Activated T-helper 1 cell treated with anti-CD3 and anti-CD28 coated beads, Interleukin-12 subunit alpha, Interleukin-12 subunit beta, Interleukin-2, Interleukin-4 antibody, amounts not matched to agents 30 ng/mL and 10 ng/mL and 1 ng/mL, durations not matched to agents 14 hours and 24 hours and 36 hours (primary cell): Measurements from ENCODE around the gene GPC3. TPM values are rescaled to one million over a fixed set of nuclear protein-coding genes. Genes with fewer than 3 reads are reported as not detected.
"Not testable (repeated sequence)": the region's sequence is repeated elsewhere in the genome, so short reads cannot be mapped to it uniquely, and the experiment has no call there.

Source experiments
- DNase-seq: peaks from one replicate; pipeline ENCODE4 v3.0.0; 2021; ENCODE audit warnings: low spot score
- H3K27ac Mint-ChIP-seq: one replicate; pipeline ENCODE4 v1.8.0; 2021; ENCODE audit warnings: mild to moderate bottlenecking, mixed read lengths
- H3K27me3 Mint-ChIP-seq: one replicate; pipeline ENCODE4 v1.8.0; 2022; ENCODE audit warnings: mild to moderate bottlenecking, moderate library complexity, mixed read lengths; ENCODE audit not compliant: insufficient read depth
- H3K36me3 Mint-ChIP-seq: one replicate; pipeline ENCODE4 v1.8.0; 2021; ENCODE audit warnings: low read depth, mixed read lengths
- H3K4me1 Mint-ChIP-seq: one replicate; pipeline ENCODE4 v1.8.0; 2021; ENCODE audit warnings: low read depth, mixed read lengths
- H3K4me3 Mint-ChIP-seq: one replicate; pipeline ENCODE4 v1.8.0; 2021; ENCODE audit warnings: mild to moderate bottlenecking, moderate library complexity, mixed read lengths
- H3K9me3 Mint-ChIP-seq: one replicate; pipeline ENCODE4 v1.8.0; 2021; ENCODE audit warnings: mixed read lengths
- intact Hi-C: fragments of 100-400 bp; cut with micrococcal nuclease; formaldehyde crosslinking; loops from one replicate; pipeline ENCODE4 v1.15.1; 2024
- total RNA-seq: library from RNA; stranded (reverse); gene quantifications from 2 replicates; pipeline ENCODE4 v1.2.3, GENCODE V29; 2022

Gene GPC3
- total RNA-seq, 1 donor from 2014 or later = 0.39 TPM

DNA sequence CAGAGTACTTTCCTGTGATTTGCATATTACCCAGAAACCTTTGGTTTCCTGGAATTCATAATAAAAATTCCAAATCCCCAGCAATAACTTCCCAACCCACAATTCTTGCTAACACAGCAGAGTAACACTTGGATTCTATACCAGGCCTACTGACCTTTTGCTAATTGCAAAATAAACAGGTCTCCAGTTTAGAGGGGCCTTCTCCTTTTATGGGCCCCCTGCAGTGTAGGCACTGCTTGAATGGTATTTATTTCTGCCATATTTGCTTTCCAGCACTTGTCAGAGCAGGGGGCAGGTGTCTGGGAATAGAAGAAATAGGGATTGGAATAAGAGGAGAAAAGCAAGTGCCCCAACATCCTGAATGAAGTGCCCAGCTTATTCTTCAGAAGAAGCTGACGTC, 25.3 kb upstream of the GPC3 start:
- H3K27me3 Mint-ChIP-seq = peaks cover 4% of the 10 kb centered on the region
- H3K4me3 Mint-ChIP-seq = no peak overlapping the region
- intact Hi-C loops = no loop called here
- no peak for DNase-seq
- no peak overlapping the region for H3K27ac Mint-ChIP-seq
- H3K36me3 Mint-ChIP-seq = no peaks in the 10 kb centered on the region
- no peaks in the 10 kb centered on the region for H3K9me3 Mint-ChIP-seq
- no peaks in the 10 kb centered on the region for H3K4me1 Mint-ChIP-seq

DNA sequence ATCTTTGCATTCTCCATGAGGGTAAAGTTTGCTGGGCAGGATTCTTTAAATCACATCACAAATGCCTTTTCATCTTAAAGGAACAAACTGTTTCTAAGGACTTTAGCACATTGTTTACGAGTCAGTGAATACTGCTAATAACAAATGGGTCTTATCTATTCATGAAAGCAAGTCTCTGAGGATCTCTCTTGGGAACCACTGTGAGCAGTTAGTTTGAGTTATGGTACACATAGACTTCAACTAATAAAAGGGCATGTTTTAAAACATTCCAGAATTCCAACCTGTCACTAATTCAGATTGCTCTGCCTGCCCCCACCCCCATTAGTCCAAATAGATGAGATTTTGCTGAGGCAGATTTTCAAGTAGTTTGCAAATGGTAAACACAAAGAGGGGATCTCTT, 22.3 kb upstream of the GPC3 start:
- intact Hi-C loops = no loop called here
- Mint-ChIP-seq H3K36me3 (no peaks in the 10 kb centered on the region), H3K4me3 (no peak overlapping the region), H3K27ac (no peak overlapping the region), H3K4me1 (no peaks in the 10 kb centered on the region), H3K27me3 (peaks cover 4% of the 10 kb centered on the region), H3K9me3 (no peaks in the 10 kb centered on the region)
- no peak for DNase-seq

DNA sequence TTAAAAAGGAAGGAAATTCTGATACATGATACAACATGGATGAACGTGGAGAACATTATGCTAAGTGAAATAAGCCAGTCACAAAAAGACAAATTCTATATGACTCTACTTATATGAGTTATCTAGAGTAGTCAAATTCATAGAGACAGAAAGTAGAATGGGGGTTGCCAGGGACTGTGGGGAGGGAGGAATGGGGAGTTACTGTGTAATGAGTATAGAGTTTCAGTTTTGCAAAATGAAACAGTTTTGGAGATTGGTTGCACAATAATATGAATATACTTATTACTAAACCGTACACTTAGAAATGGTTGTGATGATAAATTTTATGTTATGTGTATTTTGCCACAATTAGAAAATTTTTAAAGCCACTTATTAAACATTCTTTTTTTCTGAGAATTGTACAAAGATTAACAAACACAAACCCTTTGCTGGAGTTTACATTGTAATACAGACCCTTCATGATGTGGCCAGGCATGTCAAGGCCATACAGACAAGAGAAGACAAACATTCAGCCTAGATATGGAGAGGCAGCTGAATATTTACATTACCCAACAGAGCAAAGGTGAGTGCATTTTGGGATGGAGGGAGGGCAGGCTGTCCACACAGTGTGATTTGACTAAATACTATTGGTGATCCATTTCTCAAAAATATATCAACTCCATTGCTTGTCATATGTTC, 21.2 kb upstream of the GPC3 start:
- Mint-ChIP-seq H3K4me1 (no peaks in the 10 kb centered on the region), H3K27ac (no peak overlapping the region), H3K36me3 (no peaks in the 10 kb centered on the region), H3K9me3 (no peaks in the 10 kb centered on the region), H3K27me3 (peaks cover 4% of the 10 kb centered on the region), H3K4me3 (no peak overlapping the region)
- intact Hi-C loops = no loop called here
- no peak for DNase-seq

DNA sequence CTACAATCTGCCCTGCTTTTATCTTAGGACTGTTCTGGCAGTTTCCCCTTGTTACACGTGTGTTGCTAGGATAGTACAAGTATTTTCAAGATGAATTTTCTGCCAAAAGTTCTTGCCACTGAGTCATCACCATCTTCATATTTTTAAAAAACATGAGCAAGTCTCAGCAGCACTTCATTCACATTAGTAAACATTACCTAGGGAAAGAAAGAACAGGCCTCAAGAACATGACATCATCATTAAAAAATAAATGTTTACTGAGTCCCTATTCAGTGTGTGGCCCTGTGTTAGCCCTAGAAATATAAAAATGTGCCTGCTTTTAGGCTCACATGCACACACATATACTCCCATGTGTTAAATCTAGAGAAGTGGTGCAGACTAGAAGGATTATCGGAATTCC, 18.7 kb upstream of the GPC3 start:
- intact Hi-C loops = no loop called here
- H3K4me1 Mint-ChIP-seq = no peaks in the 10 kb centered on the region
- peaks cover 4% of the 10 kb centered on the region for H3K27me3 Mint-ChIP-seq
- no peaks in the 10 kb centered on the region for H3K36me3 Mint-ChIP-seq
- no peak overlapping the region for H3K27ac Mint-ChIP-seq
- DNase-seq = no peak
- H3K4me3 Mint-ChIP-seq = no peak overlapping the region
- no peaks in the 10 kb centered on the region for H3K9me3 Mint-ChIP-seq

DNA sequence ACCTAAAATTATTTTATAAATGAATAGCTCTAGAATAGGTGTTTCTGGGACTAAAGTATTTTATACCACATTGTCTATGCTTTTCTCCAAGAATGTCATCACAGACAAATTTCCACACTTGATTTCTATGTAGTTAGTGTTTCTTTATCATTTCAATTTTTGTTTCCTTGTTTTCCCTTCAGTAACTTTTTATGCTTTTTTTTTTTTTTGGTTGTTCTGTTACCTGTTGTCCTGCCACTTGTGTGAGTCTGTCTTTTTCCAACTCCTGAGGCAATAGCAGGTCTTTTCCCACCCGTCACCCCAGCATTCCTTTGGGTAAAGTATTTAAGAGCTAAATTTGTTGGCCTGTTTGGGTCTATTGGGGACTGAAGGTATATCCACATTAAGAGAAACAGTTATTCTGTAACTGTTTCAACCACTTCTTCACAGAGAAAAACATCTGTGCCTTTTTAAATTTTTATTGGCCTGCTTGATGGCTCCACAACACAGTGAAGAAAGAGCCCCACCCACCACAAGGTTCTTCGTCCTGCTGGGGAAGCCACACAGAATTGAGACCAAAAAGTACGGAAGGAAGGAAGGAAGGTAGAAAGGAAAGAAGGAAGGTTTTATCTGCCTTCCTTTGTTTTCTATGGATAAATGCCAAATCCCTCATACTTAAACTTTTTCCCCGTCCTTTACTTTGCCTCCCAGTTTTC, 17.7 kb upstream of the GPC3 start:
- no peaks in the 10 kb centered on the region for H3K4me1 Mint-ChIP-seq
- DNase-seq = no peak

DNA sequence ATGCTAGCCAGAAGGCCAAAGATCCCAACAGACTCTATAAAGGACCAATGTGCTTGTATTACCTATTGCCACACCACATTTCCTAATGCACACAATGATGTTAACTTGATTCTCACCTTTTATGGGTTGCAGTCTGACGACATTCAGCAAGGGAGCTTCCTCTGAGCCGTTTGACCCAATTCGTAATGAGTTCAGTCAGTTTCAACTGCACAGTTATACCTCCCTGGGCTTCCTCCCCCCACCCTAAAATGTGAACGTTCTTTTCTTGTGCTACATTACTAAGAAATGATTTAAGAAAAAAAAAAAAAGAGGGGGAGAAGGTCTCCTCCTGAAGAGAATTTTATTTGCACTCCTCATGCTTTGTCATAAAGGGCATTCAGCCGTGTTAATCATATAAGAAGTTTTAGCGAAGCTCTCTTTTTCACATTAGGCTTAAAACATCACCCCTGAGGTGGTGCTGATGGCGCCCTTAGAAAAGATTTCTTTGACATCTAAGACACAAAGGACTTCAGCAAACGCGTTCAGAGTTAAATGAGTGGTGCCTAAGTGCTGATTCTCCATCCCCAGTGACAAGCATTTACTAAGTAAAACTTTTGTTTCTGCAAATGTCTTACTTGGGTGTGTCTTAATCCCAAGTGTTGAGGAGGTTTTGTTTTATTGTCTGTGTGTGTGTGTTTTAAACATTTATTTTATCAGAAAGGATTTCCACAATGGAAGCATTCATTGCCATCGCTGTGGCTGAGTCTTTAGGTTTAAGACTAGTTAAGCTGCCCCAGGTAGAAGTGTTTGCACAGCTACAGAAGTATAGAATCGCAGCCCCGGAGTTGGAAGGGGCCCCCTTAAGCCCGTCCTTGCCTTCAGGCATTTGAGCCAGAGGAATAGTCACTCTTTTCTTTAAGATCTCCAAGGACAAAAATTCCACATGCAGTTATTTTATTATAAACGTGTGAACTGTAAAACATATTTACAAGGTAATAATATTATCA, 15.2 kb upstream of the GPC3 start:
- Mint-ChIP-seq H3K36me3 (no peaks in the 10 kb centered on the region), H3K27me3 (peaks cover 3% of the 10 kb centered on the region), H3K4me1 (no peaks in the 10 kb centered on the region), H3K27ac (no peak overlapping the region), H3K9me3 (no peaks in the 10 kb centered on the region), H3K4me3 (no peak overlapping the region)
- intact Hi-C loops = no loop called here
- DNase-seq = no peak

More for the DNA sequence above, 17.7 kb upstream of the GPC3 start:
- Mint-ChIP-seq H3K4me3 (no peak overlapping the region), H3K9me3 (no peaks in the 10 kb centered on the region), H3K27me3 (peaks cover 1% of the 10 kb centered on the region), H3K27ac (no peak overlapping the region), H3K36me3 (no peaks in the 10 kb centered on the region)
- intact Hi-C loops = no loop called here

DNA sequence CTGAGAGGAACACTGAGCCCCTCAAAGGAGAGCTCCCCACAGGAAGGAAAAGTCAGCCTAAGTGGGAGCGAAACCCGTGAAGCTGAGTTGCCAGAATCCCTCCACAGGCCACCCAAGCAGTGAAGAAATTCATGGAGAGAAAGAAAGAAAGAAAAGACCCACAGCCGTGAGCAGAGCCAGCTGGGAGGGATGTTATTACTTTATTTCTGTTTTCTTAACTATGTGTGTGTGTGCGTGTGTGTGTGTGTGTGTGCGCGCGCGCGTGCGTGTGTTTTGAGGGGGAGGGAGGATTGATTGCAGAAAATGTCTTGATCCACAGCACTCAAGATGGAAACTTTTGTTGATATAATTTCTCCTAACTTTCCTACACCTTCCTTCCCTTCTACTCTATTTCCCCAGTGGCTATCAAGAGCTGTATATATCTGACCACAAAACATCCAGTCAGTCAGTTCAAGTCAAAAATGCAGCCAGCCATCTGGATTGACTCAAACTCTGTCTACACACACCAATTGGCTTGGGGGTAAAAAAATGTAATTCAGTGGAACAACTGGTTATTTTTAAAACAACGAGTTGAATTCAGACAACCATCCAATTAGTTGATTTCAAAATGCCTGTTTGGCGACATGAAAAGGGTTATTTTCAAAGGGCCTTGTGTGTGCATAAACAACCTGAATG, 13.8 kb upstream of the GPC3 start:
- H3K27me3 Mint-ChIP-seq = peaks cover 3% of the 10 kb centered on the region
- H3K36me3 Mint-ChIP-seq = no peaks in the 10 kb centered on the region
- no peak overlapping the region for H3K27ac Mint-ChIP-seq
- DNase-seq = no peak
- no peak overlapping the region for H3K4me3 Mint-ChIP-seq
- no peaks in the 10 kb centered on the region for H3K4me1 Mint-ChIP-seq
- intact Hi-C loops = no loop called here
- no peaks in the 10 kb centered on the region for H3K9me3 Mint-ChIP-seq

DNA sequence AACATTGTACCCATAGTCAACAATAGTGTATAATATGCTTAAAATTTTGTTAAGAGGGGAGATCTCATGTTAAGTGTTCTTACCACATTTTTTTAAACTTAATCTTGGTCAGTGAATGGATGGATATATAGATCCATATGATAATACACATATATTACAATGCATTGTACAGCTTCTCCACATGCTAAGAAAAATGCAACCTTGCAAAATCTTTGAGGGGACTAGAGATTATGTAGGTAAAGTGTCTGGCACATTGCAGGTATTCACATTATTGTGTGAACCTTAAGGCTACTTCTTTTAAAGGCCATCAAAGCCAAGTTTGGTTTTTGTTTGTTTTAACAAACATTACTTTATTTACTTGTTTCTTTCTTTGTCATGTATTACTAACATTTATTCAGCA, 10.4 kb upstream of the GPC3 start:
- intact Hi-C loops = no loop called here

DNA sequence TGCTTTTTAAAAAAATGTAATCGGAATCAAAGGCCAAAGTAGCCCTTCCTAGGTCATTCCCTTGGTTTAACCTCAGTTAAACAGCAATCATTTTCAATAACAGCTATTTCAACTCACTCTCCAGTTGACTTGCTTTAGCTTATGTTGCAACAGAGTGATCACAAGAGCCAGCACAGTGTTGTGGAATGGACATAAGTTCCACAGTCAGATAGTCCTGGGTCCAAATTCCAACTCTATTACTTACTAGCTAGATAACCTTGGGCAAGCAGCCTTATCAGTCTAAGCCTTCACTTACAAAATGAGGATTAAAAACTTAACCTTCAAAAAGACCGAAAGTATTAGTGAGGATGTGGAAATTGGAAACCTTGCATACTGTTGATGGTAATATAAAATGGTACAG, 9.2 kb upstream of the GPC3 start:
- H3K27me3 Mint-ChIP-seq = peaks cover 3% of the 10 kb centered on the region
- no peaks in the 10 kb centered on the region for H3K4me1 Mint-ChIP-seq
- DNase-seq = no peak
- no peak overlapping the region for H3K27ac Mint-ChIP-seq
- H3K4me3 Mint-ChIP-seq = no peak overlapping the region
- no peaks in the 10 kb centered on the region for H3K9me3 Mint-ChIP-seq
- intact Hi-C loops = no loop called here
- no peaks in the 10 kb centered on the region for H3K36me3 Mint-ChIP-seq

More for the DNA sequence above, 10.4 kb upstream of the GPC3 start:
- Mint-ChIP-seq H3K27ac (no peak overlapping the region), H3K4me3 (no peak overlapping the region), H3K9me3 (no peaks in the 10 kb centered on the region), H3K36me3 (no peaks in the 10 kb centered on the region), H3K4me1 (no peaks in the 10 kb centered on the region), H3K27me3 (peaks cover 3% of the 10 kb centered on the region)
- DNase-seq = no peak

DNA sequence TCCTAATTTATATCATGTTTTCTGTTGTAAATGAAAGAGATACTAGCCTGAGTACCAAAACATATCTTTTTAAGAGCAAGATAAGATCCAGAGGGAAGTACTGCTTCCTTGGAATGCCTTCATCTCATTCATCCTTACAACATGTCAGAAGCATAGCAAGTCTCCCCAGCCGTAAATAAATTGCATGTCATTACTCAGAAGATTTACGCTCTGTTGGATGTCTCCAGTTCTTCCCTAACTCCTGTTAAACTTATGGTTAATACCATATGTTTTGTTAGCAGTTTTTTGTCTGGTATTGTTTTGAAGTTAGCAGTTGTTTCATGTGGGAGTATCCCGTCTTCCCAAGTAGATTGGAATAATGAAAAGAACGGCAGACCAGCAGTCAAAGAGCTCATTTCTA, 7.5 kb upstream of the GPC3 start:
- Mint-ChIP-seq H3K4me3 (no peak overlapping the region), H3K27me3 (peaks cover 4% of the 10 kb centered on the region), H3K4me1 (no peaks in the 10 kb centered on the region), H3K36me3 (no peaks in the 10 kb centered on the region), H3K27ac (no peak overlapping the region), H3K9me3 (no peaks in the 10 kb centered on the region)
- intact Hi-C loops = no loop called here
- DNase-seq = no peak

DNA sequence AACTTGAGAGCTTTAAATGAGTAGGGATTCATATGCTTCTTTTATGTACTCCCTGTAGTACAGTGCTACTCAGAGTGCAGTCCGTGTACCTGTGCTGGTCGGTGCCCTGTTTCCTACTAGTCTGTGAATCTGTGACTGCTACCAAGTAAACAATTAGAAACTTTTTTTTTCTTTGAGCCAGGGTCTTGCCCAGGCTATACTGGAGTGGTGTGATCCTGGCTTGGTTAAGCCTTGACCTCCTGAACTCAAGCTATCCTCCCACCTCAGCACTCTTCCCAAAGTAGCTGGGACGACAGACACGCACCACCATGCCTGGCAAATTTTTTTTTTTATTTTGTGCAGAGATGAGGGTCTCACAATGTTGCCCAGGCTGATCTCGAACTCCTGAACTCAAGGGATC, 6.4 kb upstream of the GPC3 start:
- DNase-seq = no peak
- Mint-ChIP-seq H3K9me3 (no peaks in the 10 kb centered on the region), H3K27me3 (peaks cover 5% of the 10 kb centered on the region), H3K27ac (no peak overlapping the region), H3K4me3 (no peak overlapping the region), H3K4me1 (no peaks in the 10 kb centered on the region), H3K36me3 (peaks cover 1% of the 10 kb centered on the region)
- intact Hi-C loops = no loop called here

DNA sequence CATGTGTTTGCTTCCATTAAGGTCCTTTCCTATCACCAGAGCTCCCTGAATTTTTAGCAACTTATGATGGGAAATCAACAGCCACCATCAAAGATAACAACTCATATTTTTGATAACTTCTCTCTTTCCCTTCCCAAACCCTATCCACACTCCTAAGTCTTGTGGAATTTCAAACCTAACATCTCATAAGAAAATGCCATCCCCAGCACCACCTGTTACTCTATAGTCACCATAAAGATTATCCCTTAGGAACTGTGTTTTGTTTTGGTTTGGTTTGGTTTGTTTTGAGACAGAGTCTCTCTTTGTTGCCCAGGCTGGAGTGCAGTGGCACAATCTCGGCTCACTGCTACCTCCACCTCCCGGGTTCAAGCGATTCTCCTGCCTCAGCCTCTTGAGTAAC, 5.7 kb upstream of the GPC3 start:
- H3K9me3 Mint-ChIP-seq, DNase-seq, intact Hi-C loops, H3K27me3 Mint-ChIP-seq, H3K36me3 Mint-ChIP-seq, H3K4me1 Mint-ChIP-seq, H3K4me3 Mint-ChIP-seq, H3K27ac Mint-ChIP-seq: not testable (repeated sequence)
